HepG2 (cell line): ENCODE data around the gene LMNA. TPM values are rescaled to one million over a fixed set of nuclear protein-coding genes. Genes with fewer than 3 reads are reported as not detected.
A peak's percentile ranks its signal among the peaks of the same experiment; 100 is the strongest.

Source experiments
- ATAC-seq: fragments of 200-7000 bp; cut with Tn5 transposase; 3 replicates; pipeline ENCODE4 v1.9.1; 2020; ENCODE audit warnings: mild to moderate bottlenecking, moderate library complexity
- BruUV-seq: library from RNA; stranded (reverse); fragments of 400-500 nt; replicated peaks from 2 replicates; lab custom pipeline; 2021; lab: Mats Ljungman, UMichigan
- CTCF ChIA-PET: fragments of 300-600 bp; formaldehyde crosslinking; extraction: SDS; loops from one replicate; lab custom pipeline; 2021; ENCODE audit warnings: low total read pairs, inconsistent platforms, low intra/inter-chr PET ratio; lab: Yijun Ruan, JAX
- POLR2A ChIA-PET: fragments of 350-600 bp; sonication (Branson Sonifier 250); formaldehyde crosslinking; loops from one replicate; lab custom pipeline; 2020; ENCODE audit warnings: antibody characterized with exemption, inconsistent platforms; lab: Yijun Ruan, JAX
- DNase-seq: peaks from one replicate; pipeline ENCODE4 v3.0.0-alpha.2; 2015; ENCODE audit warnings: low spot score
- FAIRE-seq: peaks from 3 replicates; lab custom pipeline; 2011; peaks lifted over from hg19 to GRCh38; lab: Jason Lieb, UNC
- H2AFZ ChIP-seq: one replicate; pipeline ENCODE4 v1.6.1; 2011; ENCODE audit warnings: low read length, inconsistent platforms
- H3K27ac ChIP-seq: fragments of 300-600 bp; 3 replicates; pipeline ENCODE4 v1.8.0; 2011; ENCODE audit warnings: mixed run types, mild to moderate bottlenecking, mixed read lengths, low read length, inconsistent platforms; ENCODE audit not compliant: insufficient read depth; ENCODE audit errors: extremely low read length
- H3K27me3 ChIP-seq, 2 experiments: fragments of 200-600 bp in 1 of 2; 2 replicates in 1 of 2; 3 replicates in 1 of 2; pipeline versions ENCODE4 v1.6.0 to v1.8.0; 2011; ENCODE audit warnings: low read length in 2 of 2, mild to moderate bottlenecking in 2 of 2, moderate library complexity in 2 of 2, inconsistent platforms in 1 of 2; ENCODE audit not compliant: insufficient read depth in 2 of 2, control insufficient read depth in 1 of 2
- H3K36me3 ChIP-seq, 2 experiments: fragments of 200-600 bp in 1 of 2; replicated peaks in 1 of 2; 2 replicates in 1 of 2; 3 replicates in 1 of 2; pipeline versions ENCODE4 v1.5.1 to v1.8.0; 2011; ENCODE audit warnings: low read length in 2 of 2, inconsistent platforms in 1 of 2; ENCODE audit not compliant: insufficient read depth in 2 of 2, control insufficient read depth in 1 of 2
- H3K4me1 ChIP-seq: 2 replicates; pipeline ENCODE4 v1.5.1; 2012; ENCODE audit warnings: low read length, inconsistent platforms; ENCODE audit not compliant: insufficient read depth
- H3K4me2 ChIP-seq: 2 replicates; pipeline ENCODE4 v1.6.0; 2011; ENCODE audit warnings: low read depth, low read length, inconsistent platforms
- H3K4me3 ChIP-seq, 3 experiments: fragments of 200-600 bp in 1 of 3; sonication (generic), shearing (Covaris generic) in 1 of 3; replicated peaks in 1 of 3; 2 replicates each; pipeline ENCODE4 v1.5.1; 2011 to 2016; ENCODE audit warnings: low read length in 3 of 3, inconsistent platforms in 2 of 3, low read depth in 2 of 3, mild to moderate bottlenecking in 2 of 3, control low read depth in 1 of 3, mixed read lengths in 1 of 3; ENCODE audit not compliant: insufficient read depth in 1 of 3
- H3K79me2 ChIP-seq: one replicate; pipeline ENCODE4 v1.6.1; 2011; ENCODE audit warnings: low read length, inconsistent platforms; ENCODE audit not compliant: insufficient read depth
- H3K9ac ChIP-seq: 2 replicates; pipeline ENCODE4 v1.6.0; 2011; ENCODE audit warnings: mild to moderate bottlenecking, low read depth, low read length, inconsistent platforms; ENCODE audit not compliant: insufficient read depth
- H3K9me3 ChIP-seq: 2 replicates; pipeline ENCODE4 v1.5.1; 2012; ENCODE audit warnings: mild to moderate bottlenecking, low read length
- H4K20me1 ChIP-seq: 2 replicates; pipeline ENCODE4 v1.6.0; 2011; ENCODE audit warnings: inconsistent platforms, mild to moderate bottlenecking, low read length, moderate library complexity; ENCODE audit not compliant: insufficient read depth
- FOXM1 ChIP-seq: sonication (generic); formaldehyde crosslinking; IDR thresholded peaks from 2 replicates; pipeline ENCODE4 v1.5.0; 2020; ENCODE audit warnings: missing genetic modification reagents
- MXD4 ChIP-seq: IDR thresholded peaks from 2 replicates; pipeline ENCODE4 v1.6.1; 2016; ENCODE audit warnings: mild to moderate bottlenecking, missing biosample characterization, missing genetic modification reagents
- PAWR ChIP-seq: sonication (generic); formaldehyde crosslinking; IDR thresholded peaks from 2 replicates; pipeline ENCODE4 v1.4.0; 2020; ENCODE audit warnings: missing genetic modification reagents, mild to moderate bottlenecking, borderline replicate concordance
- XRCC5 ChIP-seq: fragments of 200-400 bp; formaldehyde crosslinking; optimal IDR thresholded peaks from 2 replicates; pipeline ENCODE3; 2017; ENCODE audit warnings: mild to moderate bottlenecking, low read length
- ZNF350 ChIP-seq: sonication (generic); formaldehyde crosslinking; IDR thresholded peaks from 2 replicates; pipeline ENCODE4 v1.4.0; 2020; ENCODE audit warnings: mild to moderate bottlenecking, low read depth, missing genetic modification reagents, borderline replicate concordance
- ZNF572 ChIP-seq: sonication (generic); formaldehyde crosslinking; IDR thresholded peaks from 2 replicates; pipeline ENCODE4 v1.5.1; 2020; ENCODE audit warnings: mild to moderate bottlenecking, missing genetic modification reagents
- ZNF598 ChIP-seq: sonication (generic); formaldehyde crosslinking; IDR thresholded peaks from 2 replicates; pipeline ENCODE4 v1.5.1; 2020; ENCODE audit warnings: mild to moderate bottlenecking, missing genetic modification reagents, borderline replicate concordance
- ZNF709 ChIP-seq: sonication (generic); formaldehyde crosslinking; IDR thresholded peaks from 2 replicates; pipeline ENCODE4 v1.5.0; 2020; ENCODE audit warnings: mild to moderate bottlenecking, missing genetic modification reagents
- WGBS: methylation state at CpG from one replicate; pipeline ENCODE4 v1.1.6; 2017; ENCODE audit warnings: low lambda C conversion rate; 5-methylcytosine and 5-hydroxymethylcytosine counted together
- in situ Hi-C: cut with HindIII; loops from 2 replicates; pipeline ENCODE4 v1.10.0; 2017; ENCODE audit warnings: low pct_unique_long_range_greater_than_20kb; ENCODE audit not compliant: extremely low pct_ligation_motif_present
- intact Hi-C: fragments of 100-400 bp; cut with micrococcal nuclease; formaldehyde crosslinking; loops from one replicate; pipeline ENCODE4 v1.10.0; 2022; ENCODE audit not compliant: unreplicated experiment
- polyA plus RNA-seq, 8 experiments: library from polyadenylated mRNA; depleted of rRNA in 3 of 8; stranded (reverse) in 7 of 8; unstranded in 1 of 8; fragments of >200 nt; fragmentation: Illumina TruSeq in 4 of 8; extraction: Trizol in 4 of 8; gene quantifications; 2 replicates each; pipeline versions ENCODE4 v1.2.1 to v1.2.3, GENCODE V29; 2011 to 2016; ENCODE audit warnings: low read depth in 4 of 8, missing spikeins in 1 of 8, mixed read lengths in 1 of 8; ENCODE audit not compliant: insufficient read depth in 1 of 8
- total RNA-seq, 5 experiments: library from RNA; depleted of rRNA; stranded (reverse); fragments of >200 nt; fragmentation: Illumina TruSeq; extraction: Trizol; gene quantifications; 2 replicates each; pipeline ENCODE4 v1.2.3, GENCODE V29; 2016; ENCODE audit warnings: low read depth in 1 of 5
- TF ChIP-seq, protein P1 (sequence below): sonication (generic); formaldehyde crosslinking; IDR thresholded peaks from 2 replicates; pipeline ENCODE4 v1.4.0; 2020; ENCODE audit warnings: mild to moderate bottlenecking, missing genetic modification reagents
- TF ChIP-seq, protein P2 (sequence below): sonication (generic); formaldehyde crosslinking; IDR thresholded peaks from 2 replicates; pipeline ENCODE4 v1.5.0; 2020; ENCODE audit warnings: mild to moderate bottlenecking, missing genetic modification reagents, moderate library complexity
- TF ChIP-seq, protein P3 (sequence below): sonication (generic); formaldehyde crosslinking; IDR thresholded peaks from 2 replicates; pipeline ENCODE4 v1.4.0; 2020; ENCODE audit warnings: mild to moderate bottlenecking, missing genetic modification reagents, borderline replicate concordance
- TF ChIP-seq, protein P4 (sequence below): sonication (generic); formaldehyde crosslinking; IDR thresholded peaks from 2 replicates; pipeline ENCODE4 v1.8.1; 2023; ENCODE audit warnings: mild to moderate bottlenecking, missing genetic modification reagents
- TF ChIP-seq, protein P5 (sequence below): sonication (generic); formaldehyde crosslinking; IDR thresholded peaks from 2 replicates; pipeline ENCODE4 v1.4.0; 2020; ENCODE audit warnings: missing genetic modification reagents, mild to moderate bottlenecking, borderline replicate concordance
- TF ChIP-seq, protein P6 (sequence below): sonication (generic); formaldehyde crosslinking; IDR thresholded peaks from 2 replicates; pipeline ENCODE4 v1.4.0; 2020; ENCODE audit warnings: mild to moderate bottlenecking, low read depth, missing genetic modification reagents

The LMNA gene
- total and polyA plus RNA-seq, 2 of the 13 experiments (the other 11 are each of a cell fraction or from before 2014, with no cell fraction given): 107 to 225 TPM

DNA sequence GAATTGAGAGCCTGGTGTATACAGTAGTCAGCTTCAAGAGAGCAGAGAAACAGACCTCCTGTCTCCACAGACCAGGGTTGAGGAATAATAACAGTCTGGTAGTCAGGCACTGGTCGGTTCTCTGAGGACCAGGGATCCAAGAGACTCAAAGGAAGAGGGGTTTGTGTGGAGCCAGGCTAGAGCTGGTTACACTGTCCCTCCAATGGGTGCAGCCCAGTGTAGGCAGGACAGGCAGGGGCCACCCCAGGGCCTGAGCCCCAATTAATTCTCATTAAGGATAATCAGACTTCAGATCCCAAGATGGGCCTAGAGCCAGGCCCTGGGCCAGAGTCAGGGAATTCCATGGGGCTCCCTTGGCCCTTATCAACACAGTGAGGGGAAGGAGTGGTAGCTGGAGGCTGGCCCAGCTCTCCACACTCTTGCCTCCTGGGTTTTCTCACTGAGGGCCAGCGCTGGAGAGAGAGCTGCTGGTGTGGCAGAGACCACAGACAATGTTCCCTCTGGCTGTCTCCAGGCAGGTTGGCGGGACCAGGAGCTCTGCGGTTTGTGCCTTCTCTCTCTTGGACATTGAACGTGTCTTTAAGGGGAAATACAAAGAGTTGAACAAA, 48.0 kb downstream of the LMNA start:
- Histone ChIP-seq H4K20me1 (no peaks in the 10 kb centered on the region), H3K27ac (no peak overlapping the region), H3K36me3 (no peaks in the 10 kb centered on the region), H2AFZ (peak overlapping the region; percentile 59), H3K27me3 (peaks cover 0 to 6% of the 10 kb centered on the region in 2 experiments; a peak in 1 of 5 replicates), H3K4me2 (peak overlapping the region; percentile 16; the same call in 1 of the 2 replicates), H3K9me3 (no peaks in the 10 kb centered on the region), H3K4me1 (peaks cover 34% of the 10 kb centered on the region), H3K4me3 (no peak overlapping the region), H3K9ac (no peak overlapping the region), H3K79me2 (no peaks in the 10 kb centered on the region)
- intact Hi-C loops: no loop called here
- ChIA-PET POLR2A (interaction anchor here (1.4 kb wide), 1 partner anchor 50 kb away, joined by 4 read pairs; the partner anchor contains the start of gene PMF1), CTCF (no interaction called here)
- in situ Hi-C loops: no loop called here
- 30% methylated on average over 5 of the region's 5 CpGs for WGBS
- no peak for DNase-seq
- no TSS peak for BruUV-seq
- ATAC-seq: peak; percentile 75
- no peak for FAIRE-seq
- TF ChIP-seq, protein P1, sequence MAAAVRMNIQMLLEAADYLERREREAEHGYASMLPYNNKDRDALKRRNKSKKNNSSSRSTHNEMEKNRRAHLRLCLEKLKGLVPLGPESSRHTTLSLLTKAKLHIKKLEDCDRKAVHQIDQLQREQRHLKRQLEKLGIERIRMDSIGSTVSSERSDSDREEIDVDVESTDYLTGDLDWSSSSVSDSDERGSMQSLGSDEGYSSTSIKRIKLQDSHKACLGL (CRISPR knock-in tag): no peak
- TF ChIP-seq ZNF350 (CRISPR knock-in tag) (no peak), ZNF572 (CRISPR knock-in tag) (no peak), MXD4 (CRISPR knock-in tag) (no peak), ZNF598 (CRISPR knock-in tag) (no peak), FOXM1 (CRISPR knock-in tag) (no peak), ZNF709 (CRISPR knock-in tag) (no peak), PAWR (CRISPR knock-in tag) (no peak), XRCC5 (no peak)
- TF ChIP-seq, protein P2, sequence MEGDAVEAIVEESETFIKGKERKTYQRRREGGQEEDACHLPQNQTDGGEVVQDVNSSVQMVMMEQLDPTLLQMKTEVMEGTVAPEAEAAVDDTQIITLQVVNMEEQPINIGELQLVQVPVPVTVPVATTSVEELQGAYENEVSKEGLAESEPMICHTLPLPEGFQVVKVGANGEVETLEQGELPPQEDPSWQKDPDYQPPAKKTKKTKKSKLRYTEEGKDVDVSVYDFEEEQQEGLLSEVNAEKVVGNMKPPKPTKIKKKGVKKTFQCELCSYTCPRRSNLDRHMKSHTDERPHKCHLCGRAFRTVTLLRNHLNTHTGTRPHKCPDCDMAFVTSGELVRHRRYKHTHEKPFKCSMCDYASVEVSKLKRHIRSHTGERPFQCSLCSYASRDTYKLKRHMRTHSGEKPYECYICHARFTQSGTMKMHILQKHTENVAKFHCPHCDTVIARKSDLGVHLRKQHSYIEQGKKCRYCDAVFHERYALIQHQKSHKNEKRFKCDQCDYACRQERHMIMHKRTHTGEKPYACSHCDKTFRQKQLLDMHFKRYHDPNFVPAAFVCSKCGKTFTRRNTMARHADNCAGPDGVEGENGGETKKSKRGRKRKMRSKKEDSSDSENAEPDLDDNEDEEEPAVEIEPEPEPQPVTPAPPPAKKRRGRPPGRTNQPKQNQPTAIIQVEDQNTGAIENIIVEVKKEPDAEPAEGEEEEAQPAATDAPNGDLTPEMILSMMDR (CRISPR knock-in tag): no peak
- TF ChIP-seq, protein P3, sequence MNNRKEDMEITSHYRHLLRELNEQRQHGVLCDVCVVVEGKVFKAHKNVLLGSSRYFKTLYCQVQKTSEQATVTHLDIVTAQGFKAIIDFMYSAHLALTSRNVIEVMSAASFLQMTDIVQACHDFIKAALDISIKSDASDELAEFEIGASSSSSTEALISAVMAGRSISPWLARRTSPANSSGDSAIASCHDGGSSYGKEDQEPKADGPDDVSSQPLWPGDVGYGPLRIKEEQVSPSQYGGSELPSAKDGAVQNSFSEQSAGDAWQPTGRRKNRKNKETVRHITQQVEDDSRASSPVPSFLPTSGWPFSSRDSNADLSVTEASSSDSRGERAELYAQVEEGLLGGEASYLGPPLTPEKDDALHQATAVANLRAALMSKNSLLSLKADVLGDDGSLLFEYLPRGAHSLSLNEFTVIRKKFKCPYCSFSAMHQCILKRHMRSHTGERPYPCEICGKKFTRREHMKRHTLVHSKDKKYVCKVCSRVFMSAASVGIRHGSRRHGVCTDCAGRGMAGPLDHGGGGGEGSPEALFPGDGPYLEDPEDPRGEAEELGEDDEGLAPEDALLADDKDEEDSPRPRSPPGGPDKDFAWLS (CRISPR knock-in tag): no peak
- TF ChIP-seq, protein P4, sequence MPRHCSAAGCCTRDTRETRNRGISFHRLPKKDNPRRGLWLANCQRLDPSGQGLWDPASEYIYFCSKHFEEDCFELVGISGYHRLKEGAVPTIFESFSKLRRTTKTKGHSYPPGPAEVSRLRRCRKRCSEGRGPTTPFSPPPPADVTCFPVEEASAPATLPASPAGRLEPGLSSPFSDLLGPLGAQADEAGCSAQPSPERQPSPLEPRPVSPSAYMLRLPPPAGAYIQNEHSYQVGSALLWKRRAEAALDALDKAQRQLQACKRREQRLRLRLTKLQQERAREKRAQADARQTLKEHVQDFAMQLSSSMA (CRISPR knock-in tag): no peak
- TF ChIP-seq, protein P5, sequence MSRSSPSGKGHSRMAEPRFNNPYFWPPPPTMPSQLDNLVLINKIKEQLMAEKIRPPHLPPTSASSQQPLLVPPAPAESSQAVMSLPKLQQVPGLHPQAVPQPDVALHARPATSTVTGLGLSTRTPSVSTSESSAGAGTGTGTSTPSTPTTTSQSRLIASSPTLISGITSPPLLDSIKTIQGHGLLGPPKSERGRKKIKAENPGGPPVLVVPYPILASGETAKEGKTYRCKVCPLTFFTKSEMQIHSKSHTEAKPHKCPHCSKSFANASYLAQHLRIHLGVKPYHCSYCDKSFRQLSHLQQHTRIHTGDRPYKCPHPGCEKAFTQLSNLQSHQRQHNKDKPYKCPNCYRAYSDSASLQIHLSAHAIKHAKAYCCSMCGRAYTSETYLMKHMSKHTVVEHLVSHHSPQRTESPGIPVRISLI (CRISPR knock-in tag): no peak
- TF ChIP-seq, protein P6, sequence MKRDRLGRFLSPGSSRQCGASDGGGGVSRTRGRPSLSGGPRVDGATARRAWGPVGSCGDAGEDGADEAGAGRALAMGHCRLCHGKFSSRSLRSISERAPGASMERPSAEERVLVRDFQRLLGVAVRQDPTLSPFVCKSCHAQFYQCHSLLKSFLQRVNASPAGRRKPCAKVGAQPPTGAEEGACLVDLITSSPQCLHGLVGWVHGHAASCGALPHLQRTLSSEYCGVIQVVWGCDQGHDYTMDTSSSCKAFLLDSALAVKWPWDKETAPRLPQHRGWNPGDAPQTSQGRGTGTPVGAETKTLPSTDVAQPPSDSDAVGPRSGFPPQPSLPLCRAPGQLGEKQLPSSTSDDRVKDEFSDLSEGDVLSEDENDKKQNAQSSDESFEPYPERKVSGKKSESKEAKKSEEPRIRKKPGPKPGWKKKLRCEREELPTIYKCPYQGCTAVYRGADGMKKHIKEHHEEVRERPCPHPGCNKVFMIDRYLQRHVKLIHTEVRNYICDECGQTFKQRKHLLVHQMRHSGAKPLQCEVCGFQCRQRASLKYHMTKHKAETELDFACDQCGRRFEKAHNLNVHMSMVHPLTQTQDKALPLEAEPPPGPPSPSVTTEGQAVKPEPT: no peak
